Kidney (tissue), 14 donors: ENCODE measurements around the gene MAPKAP1. TPM values are rescaled to one million over a fixed set of nuclear protein-coding genes. Genes with fewer than 3 reads are reported as not detected.

Source experiments
- DNase-seq, 5 donors: peaks; one replicate each; pipeline ENCODE4 v3.0.0-alpha.2; 2013 to 2020
- FAIRE-seq: peaks from 2 replicates; lab custom pipeline; 2012; peaks lifted over from hg19 to GRCh38; lab: Jason Lieb, UNC
- H3K27ac ChIP-seq, 2 donors: one replicate each; pipeline ENCODE4 v1.7.0; 2013; ENCODE audit warnings: low read depth in 2 of 2, low read length in 2 of 2, inconsistent platforms in 1 of 2
- H3K27me3 ChIP-seq: one replicate; pipeline ENCODE4 v1.7.1; 2013; ENCODE audit warnings: low read length, inconsistent platforms; ENCODE audit not compliant: control insufficient read depth, insufficient read depth
- H3K36me3 ChIP-seq, 3 donors: one replicate each; pipeline versions ENCODE4 v1.7.0 to v1.7.1; 2013; ENCODE audit warnings: low read length in 3 of 3, control low read depth in 1 of 3, inconsistent platforms in 1 of 3; ENCODE audit not compliant: insufficient read depth in 3 of 3, control insufficient read depth in 2 of 3
- H3K4me1 ChIP-seq, 3 donors: one replicate each; pipeline versions ENCODE4 v1.7.0 to v1.7.1; 2013; ENCODE audit warnings: low read length in 3 of 3, inconsistent platforms in 1 of 3, low read depth in 1 of 3; ENCODE audit not compliant: control insufficient read depth in 2 of 3, insufficient read depth in 2 of 3
- H3K4me3 ChIP-seq, 3 donors: one replicate each; pipeline versions ENCODE4 v1.7.0 to v1.8.1; 2013; ENCODE audit warnings: low read length in 3 of 3, control low read depth in 1 of 3, inconsistent platforms in 1 of 3
- H3K9ac ChIP-seq, 3 donors: one replicate each; pipeline versions ENCODE4 v1.7.0 to v1.7.1; 2013; ENCODE audit warnings: low read length in 3 of 3, control low read depth in 1 of 3, inconsistent platforms in 1 of 3
- H3K9me3 ChIP-seq, 3 donors: one replicate each; pipeline versions ENCODE4 v1.7.0 to v1.7.1; 2013; ENCODE audit warnings: low read length in 3 of 3, control low read depth in 1 of 3, inconsistent platforms in 1 of 3; ENCODE audit not compliant: control insufficient read depth in 2 of 3, insufficient read depth in 1 of 3
- intact Hi-C: fragments of 100-400 bp; cut with DNase I; formaldehyde crosslinking; loops from one replicate; pipeline ENCODE4 v1.11.1; 2022
- polyA plus RNA-seq: library from polyadenylated mRNA; stranded (reverse); fragments of 350-450 nt; fragmentation: Illumina TruSeq; extraction: RNeasy Lipid Tissue Mini Kit (QIAGEN cat#74804); gene quantifications from one replicate; pipeline ENCODE4 v1.2.3, GENCODE V29; 2014; ENCODE audit warnings: low read depth, low replicate concordance; ENCODE audit not compliant: insufficient read depth
- total RNA-seq: library from RNA; stranded (reverse); fragmentation: NEBNext Ultra II Directional; extraction: Animal tissue kit (Norgen Biotek cat#: 25700); gene quantifications from one replicate; pipeline ENCODE4 v1.2.1, GENCODE V29; 2021
- TF ChIP-seq, protein P1 (sequence below): IDR thresholded peaks from 3 replicates; pipeline ENCODE4 v1.5.1; 2012; ENCODE audit warnings: mild to moderate bottlenecking, moderate library complexity, borderline replicate concordance; ENCODE audit not compliant: insufficient read depth; ENCODE audit errors: extremely low read depth
- donor health status: control.
- donor health status: control.
- donor health status: control.
- donor health status: control.
- donor health status: control.
- donor health status: DM: yes; HTN: yes; CAD: no.
- donor health status: Normal renal cell carcinoma (clear cell type).

MAPKAP1 gene
- total and polyA plus RNA-seq, 2 donors from 2014 or later, result 70.5 to 99.4 TPM

GRCh38 chr9:125472562-125472925 lies 234.5 kb downstream of the MAPKAP1 start:
- intact Hi-C loops, result no loop called here

DNA sequence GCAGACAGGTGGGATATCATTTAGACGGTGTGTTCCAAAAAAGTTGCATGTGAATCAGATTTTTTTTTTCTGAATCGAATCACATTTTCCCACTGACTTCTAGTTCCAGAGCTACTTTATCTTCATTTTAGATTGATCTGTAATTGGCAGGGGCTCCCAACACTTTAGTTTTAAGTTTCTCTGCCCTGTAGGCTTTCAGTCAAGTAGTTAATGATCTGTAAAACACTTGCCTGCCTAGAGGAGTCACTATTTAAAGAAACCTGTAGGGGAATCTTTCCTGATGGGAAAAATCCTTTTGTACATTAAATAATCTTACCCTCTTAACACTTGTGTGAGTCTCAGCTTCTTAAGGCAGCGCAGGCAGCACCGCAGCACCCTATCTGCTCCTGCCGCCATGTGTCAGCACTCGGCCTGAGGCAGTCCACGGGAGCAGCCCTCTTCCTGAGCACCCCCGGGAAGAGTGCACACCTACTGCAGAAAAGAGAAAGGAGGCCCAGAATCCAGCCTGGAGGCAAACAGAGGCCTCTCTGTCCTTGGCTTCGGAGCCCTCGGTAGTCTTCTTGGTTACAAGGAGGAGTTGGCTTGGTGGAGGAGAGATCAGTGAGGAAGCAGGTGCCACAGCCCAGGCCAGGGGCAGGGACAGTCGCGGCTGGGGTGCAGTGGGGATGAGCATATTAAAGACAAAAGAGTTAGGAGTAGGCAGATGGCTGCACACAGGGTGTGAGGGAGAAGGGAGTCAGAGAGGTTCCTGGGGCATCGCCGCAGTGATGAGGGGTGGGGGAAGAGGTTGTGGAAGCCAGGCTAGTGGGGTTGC lies 236.0 kb downstream of the MAPKAP1 start:
- DNase-seq (peak in 2 of 5 donors; percentile 45 to 51), FAIRE-seq (no peak)
- no peak overlapping the region for H3K27ac ChIP-seq
- TF ChIP-seq, protein P1, sequence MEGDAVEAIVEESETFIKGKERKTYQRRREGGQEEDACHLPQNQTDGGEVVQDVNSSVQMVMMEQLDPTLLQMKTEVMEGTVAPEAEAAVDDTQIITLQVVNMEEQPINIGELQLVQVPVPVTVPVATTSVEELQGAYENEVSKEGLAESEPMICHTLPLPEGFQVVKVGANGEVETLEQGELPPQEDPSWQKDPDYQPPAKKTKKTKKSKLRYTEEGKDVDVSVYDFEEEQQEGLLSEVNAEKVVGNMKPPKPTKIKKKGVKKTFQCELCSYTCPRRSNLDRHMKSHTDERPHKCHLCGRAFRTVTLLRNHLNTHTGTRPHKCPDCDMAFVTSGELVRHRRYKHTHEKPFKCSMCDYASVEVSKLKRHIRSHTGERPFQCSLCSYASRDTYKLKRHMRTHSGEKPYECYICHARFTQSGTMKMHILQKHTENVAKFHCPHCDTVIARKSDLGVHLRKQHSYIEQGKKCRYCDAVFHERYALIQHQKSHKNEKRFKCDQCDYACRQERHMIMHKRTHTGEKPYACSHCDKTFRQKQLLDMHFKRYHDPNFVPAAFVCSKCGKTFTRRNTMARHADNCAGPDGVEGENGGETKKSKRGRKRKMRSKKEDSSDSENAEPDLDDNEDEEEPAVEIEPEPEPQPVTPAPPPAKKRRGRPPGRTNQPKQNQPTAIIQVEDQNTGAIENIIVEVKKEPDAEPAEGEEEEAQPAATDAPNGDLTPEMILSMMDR, result no peak
- no peaks in the 10 kb centered on the region for H3K9me3 ChIP-seq
- H3K36me3 ChIP-seq, result peaks cover 0 to 6% (median 2%) of the 10 kb centered on the region in 3 donors
- no peaks in the 10 kb centered on the region for H3K27me3 ChIP-seq
- H3K4me1 ChIP-seq, result peaks cover 0 to 5% (median 5%) of the 10 kb centered on the region in 3 donors
- peak overlapping the region in 1 of 3 donors; percentile 7 for H3K9ac ChIP-seq
- no peak overlapping the region for H3K4me3 ChIP-seq
- intact Hi-C loops, result no loop called here

More at GRCh38 chr9:125472562-125472925, 234.5 kb downstream of the MAPKAP1 start:
- DNase-seq (no peak), FAIRE-seq (no peak)
- Histone ChIP-seq H3K36me3 (peaks cover 0 to 9% (median 0%) of the 10 kb centered on the region in 3 donors), H3K9me3 (no peaks in the 10 kb centered on the region), H3K27me3 (no peaks in the 10 kb centered on the region), H3K4me3 (no peak overlapping the region), H3K27ac (no peak overlapping the region), H3K4me1 (peaks cover 0 to 5% (median 5%) of the 10 kb centered on the region in 3 donors), H3K9ac (no peak overlapping the region)
- TF ChIP-seq, protein P1, result no peak

GRCh38 chr9:125470189-125470588 lies 236.8 kb downstream of the MAPKAP1 start:
- Histone ChIP-seq H3K36me3 (peaks cover 0 to 2% (median 0%) of the 10 kb centered on the region in 3 donors), H3K27ac (no peak overlapping the region), H3K4me3 (no peak overlapping the region), H3K9ac (no peak overlapping the region), H3K4me1 (peaks cover 0 to 5% (median 5%) of the 10 kb centered on the region in 3 donors), H3K9me3 (no peaks in the 10 kb centered on the region), H3K27me3 (no peaks in the 10 kb centered on the region)
- TF ChIP-seq, protein P1, result no peak
- intact Hi-C loops, result no loop called here
- FAIRE-seq, result no peak
- no peak for DNase-seq
